GM19023 (cell line): ENCODE data around the gene RASSF1.

Source experiments
- ATAC-seq: cut with Tn5 transposase; IDR thresholded peaks from one replicate; pipeline ENCODE4 v1.9.1; 2021; ENCODE audit warnings: mild to moderate bottlenecking, moderate library complexity; ENCODE audit not compliant: unreplicated experiment

The RASSF1 gene

DNA sequence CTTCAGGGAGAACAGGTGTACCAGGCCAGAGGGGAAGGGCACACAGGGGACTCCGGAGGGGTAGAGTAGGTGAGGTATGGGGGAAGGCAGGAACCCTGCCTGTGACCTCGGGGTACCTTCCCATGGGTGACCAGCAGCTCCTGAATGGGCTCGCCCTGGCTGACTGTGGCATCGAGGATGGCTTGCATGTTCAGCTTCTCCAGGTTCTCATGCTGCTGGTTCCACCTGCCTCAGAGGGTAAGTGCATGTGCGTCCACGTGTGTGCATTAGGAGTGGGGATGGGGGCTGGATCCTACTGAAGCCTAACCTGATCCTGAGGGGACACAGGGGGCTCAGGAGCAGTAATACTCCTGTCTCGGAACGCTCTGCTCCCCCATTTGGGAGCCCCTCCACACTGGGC is 4.4 kb upstream of the RASSF1 start:
- no peak for ATAC-seq

DNA sequence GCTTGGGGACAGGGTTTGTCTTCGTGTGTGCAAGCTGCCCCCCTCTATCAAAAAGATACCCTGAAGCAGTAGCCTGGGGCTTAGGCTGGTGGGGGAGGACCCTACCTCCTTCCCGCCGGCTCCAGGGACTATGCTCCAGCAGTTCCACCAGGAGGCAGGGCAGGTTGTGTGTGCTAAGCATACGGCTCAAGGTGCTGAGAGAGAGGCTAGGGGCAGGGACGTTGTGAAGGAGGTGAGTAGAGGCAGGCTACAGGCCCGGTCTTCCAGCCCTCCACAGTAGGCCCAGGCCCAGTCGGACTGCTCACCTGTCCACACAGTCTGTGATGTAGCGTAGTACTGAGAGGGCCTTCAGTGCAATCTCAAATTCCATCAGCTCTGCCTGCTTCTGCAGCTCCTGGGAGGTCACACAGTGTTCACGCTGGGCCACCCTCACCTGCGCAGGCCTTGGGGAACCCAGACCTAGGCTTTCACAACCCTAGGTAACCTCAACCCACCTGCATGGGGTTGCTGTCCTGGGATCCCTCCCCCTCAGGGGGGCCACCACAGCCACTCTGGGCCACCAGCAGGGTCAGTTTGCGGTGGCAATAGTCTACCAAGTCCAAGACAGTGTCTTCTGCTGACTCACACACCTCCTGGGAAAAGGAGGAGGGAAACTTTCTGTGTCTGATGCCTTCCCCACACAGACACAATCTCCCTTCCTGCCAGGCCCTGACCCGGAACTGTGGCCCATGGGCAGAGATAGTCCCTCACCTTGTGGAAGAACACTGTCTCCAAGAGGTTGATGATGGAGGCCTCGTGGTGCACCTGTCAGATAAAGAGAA is 2.4 kb upstream of the RASSF1 start:
- no peak for ATAC-seq

DNA sequence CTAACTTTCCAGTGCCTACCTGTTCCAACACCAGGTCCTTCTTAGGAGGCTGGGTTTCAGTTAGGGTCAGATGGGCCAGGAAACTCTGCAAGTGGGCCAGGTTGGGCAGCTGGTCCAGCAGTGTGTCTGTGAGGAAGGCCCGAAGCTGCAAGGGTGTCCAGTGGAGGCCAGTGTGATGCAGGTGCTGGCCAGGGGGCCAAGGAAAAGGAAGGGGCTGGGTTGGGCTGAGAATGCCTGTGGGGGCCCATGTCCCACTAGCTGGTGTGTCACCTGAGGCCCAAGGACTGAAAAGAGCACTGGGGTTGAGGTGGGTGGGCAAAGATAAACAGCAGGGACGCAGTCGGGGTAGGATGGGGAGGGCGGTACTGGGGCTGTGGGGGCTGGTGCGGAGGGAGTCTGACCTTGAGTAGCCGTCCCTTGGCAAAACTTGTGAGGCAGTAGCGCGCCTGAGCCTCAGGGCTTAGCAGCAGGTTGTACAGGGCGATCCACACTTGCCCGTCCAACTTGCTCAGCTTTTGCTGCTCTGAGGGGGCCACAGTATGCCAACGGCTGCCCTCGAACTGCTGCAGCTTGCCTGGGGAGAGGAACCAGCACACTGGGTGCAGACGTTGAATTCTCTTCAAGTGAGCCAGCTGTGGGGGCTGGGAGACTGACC is 1.5 kb upstream of the RASSF1 start:
- ATAC-seq = no peak

DNA sequence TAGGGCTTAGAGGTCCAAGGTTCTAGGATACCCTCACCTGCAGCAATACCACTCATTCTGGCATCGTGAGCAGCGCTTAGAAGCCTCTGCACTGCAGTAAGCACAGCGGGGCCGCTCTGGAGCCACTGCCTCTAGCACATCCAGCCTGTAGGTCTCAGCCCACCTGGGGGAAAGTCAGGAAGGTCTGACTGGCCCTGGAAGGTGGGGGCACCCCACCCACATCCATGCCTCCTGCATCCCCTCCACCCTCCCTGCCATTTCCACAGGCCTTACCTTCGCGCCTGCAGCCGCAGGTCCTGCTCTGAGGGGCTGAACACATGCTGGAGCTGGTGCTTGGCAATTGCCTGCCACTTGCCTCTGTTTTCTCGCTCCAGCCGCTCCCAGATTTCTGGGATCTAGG is 901 bp upstream of the RASSF1 start:
- ATAC-seq = no peak

DNA sequence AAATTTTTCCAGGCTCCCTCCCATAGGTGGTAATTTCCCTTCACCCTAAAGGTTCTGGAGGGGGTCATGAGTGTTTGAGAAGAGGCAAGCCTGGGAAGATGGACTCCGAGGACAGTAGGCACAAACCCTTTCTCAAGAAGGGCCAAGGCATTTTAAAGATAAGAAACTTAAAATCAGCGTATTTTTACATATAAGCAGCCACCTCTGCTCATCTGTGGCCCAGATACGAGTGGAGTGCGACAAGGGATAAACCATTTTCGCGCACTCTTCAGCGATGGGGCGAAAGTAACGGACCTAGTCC is 539 bp downstream of the RASSF1 start:
- ATAC-seq = no peak

DNA sequence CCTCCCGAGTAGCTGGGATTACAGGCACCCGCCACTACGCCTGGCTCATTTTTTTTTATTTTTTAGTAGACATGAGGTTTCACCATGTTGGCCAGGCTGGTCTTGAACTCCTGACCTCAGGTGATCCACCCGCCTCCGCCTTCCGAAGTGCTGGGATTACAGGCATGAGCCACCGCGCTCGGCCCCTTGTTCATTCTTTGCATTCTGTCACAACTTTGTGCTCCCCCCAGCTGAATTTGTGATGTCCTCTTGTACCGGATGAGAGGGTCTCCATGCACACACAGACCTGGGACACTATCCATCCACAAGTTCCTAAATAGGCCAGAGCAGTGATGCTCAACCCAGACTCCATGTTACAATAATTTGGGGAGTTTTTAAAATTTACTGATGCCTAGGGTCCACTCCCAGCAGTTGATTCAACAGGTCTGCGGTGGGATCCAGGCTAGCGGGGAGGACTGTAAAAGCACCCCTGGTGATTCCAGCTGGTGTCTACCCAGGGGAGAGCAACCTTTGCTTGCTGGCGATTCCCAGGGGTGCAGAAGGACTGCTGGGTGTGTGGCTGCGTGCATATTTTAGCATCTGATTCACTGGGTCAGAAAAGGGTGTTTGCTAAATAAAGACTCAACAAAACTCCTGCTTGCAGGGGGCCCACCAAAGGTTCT is 1.0 kb downstream of the RASSF1 start:
- no peak for ATAC-seq

DNA sequence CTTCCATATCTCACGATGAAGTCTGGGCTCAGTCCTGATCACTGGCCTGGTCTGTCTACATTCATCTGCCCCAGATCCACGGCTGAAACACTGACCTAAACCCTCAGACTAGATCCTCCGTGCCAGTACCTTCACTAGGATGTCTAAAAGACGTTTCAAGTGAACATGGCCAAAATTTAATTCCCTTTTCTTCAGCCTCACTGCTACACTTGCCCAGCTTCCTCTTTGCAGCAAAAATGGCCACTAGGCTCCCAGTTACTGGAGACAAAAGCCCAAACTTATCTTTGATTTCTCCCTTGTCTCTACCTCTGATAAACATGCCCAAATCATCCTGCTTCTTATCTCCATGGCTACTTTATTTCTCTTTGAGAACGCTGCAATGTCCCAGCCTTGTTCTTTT is 1.7 kb downstream of the RASSF1 start:
- no peak for ATAC-seq

DNA sequence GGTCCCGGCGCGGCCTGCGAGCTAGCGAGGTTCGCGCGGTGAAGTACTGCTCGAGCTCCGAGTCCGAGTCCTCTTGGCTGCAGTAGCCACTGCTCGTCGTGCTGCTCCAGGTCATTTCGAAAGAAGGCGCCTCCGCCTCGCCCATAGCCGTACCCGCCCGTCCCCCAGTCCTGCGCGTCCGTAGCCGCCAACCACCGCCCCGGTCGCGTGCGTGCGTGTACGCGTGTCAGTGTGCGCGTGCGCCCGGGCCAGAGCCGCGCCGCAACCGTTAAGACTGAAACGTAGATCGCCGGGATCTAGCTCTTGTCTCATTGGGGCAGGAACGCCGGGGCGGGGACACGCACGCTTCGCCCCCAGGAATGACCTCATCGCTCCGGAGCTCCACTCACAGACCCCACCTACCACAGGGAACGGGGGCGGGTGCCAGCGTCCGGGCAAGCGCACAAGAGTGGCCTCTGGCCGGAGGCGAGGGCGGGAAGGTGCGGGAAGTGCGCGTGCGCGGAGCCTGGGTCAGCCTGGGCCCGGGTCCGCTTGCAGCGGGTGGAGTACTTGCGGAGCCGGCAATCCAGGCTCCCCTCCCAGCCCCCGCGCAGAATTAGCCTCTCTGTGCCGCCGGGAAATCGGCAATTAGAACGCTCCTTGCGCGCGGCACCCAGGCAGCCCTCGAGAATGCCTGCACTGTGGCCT is 3.3 kb downstream of the RASSF1 start:
- peak; percentile 74 for ATAC-seq

DNA sequence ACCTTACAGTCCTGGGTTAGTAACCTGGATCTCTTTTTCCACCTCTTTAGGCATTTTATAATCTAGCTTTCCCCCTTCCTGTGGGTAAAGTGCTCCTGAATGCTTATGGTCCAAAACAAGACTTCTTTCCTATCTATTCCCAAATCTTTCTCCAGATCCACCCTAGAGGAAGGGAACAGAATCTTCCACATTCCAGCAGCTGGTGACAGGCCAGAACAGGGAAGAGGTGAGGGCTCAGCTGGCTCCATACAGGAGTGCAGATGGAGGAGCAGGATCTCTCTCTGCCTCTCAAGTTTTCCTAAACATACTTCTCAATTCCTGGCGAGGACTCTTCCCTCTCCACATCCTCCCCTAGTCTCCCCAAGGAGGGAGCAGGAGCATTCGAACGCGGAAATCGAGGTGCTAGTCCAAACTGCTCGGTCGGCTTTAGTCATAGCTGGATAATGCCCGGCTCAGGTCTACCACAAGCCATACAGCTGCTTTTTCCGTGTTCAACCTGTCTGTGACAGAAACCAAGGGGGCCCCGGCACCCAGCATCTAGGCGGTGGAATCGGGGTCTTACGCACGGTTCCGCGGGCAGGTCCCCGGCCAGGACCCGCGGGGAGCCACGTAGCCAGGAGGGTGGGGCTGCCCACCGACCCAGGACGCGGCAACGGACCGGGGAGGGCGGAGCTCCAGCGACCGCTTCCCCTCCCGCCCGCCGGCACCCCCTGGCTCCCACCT is 4.0 kb downstream of the RASSF1 start:
- peak; percentile 31 for ATAC-seq

DNA sequence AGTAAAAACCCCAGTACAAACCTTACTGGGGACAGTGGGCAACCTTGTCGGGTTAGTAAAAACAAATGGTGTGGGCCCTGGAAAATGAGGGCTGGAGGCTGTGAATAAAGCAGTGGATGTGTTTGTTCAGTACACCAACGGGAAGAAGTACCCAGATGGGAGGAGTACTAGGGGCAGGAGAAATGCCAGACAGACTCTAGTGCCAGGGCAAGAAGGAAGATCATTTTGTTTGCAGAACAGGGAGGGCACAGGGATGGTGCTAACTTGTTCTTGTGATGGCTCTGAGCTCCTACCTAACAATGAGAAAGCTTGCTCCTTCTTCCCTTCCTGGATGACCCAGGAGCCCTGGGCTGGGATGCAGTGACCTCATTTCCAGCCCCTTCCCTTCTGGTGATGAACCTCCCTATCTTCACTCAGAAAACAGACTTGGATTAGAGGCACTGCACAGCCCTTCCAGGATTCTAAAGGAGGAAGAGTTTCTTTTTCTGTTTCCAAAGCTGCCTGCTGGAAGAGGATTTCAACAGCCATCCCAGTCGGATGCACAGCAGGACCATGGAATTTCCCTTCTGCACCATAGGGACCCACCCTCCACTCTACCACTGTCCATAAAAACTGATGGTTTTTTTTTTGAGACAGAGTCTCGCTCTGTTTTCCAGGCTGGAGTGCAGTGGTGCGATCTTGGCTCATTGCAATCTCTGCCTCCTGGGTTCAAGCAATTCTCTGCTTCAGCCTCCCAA is 6.1 kb downstream of the RASSF1 start:
- no peak for ATAC-seq

DNA sequence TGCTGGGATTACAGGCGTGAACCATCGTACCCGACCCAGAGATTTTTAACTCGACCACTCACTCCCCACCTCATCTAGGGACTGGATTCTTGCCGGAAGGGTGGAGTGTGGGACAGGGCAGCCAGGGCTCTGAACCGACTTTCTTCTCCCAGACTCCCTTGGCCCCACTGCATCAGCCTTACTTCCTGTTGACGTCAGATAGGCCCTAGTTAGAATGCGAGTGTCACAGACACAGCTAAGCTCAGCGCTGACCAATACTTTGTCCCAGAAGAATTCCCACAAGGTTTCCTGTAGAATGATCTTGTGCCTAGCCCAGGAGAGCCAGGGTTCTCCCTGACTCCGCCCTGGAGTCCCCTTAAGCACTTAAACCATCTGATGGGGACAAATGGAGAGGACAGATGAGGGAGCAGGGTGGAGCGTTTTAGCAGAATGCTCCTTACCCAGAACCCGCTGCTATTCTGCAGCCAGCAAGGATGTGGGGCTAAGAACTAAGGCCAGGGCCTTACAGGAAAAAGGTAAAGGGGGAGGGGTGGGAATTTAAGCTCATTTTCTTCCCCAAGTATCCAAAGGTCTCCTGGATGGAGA is 6.8 kb downstream of the RASSF1 start:
- ATAC-seq = no peak

DNA sequence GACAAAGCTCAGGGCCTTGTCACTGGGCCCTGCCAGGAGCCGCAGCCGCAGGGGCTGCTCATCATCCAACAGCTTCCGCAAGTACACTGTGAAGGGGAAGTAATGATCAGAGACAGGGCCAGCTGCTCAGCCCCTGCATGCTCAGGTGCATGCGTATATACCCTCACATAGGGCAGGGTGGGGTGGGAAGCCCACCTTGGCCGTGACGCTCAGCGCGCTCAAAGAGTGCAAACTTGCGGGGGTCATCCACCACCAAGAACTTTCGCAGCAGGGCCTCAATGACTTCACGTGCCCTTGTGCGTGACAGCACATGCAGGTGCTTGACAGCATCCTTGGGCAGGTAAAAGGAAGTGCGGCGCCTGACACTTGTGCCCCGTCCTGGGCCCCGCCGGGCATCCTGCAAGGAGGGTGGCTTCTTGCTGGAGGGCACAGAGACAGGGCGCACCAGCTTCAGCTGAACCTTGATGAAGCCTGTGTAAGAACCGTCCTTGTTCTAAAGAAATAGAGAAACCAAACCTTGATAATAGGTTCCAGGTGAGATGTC is 9.2 kb downstream of the RASSF1 start:
- ATAC-seq = no peak

DNA sequence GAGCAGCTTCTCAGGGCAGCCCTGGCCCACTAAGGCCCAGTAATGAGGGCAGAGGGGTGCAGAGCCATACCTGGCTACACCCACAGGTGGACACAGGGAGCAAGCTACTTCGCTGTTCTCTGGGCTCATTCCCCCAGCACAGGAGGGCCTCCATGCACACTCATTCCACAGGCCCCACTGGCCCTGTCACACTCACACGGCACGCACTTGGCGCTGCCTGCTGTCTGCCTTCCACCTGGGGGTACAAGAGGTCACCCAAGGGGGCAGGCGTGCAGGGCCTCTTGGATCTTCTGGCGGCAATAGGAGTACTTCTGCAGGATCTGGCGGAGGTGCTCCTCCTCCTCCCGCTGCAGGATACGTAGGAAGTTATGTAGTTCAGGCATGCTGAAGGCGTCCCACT is 10.3 kb downstream of the RASSF1 start:
- no peak for ATAC-seq

DNA sequence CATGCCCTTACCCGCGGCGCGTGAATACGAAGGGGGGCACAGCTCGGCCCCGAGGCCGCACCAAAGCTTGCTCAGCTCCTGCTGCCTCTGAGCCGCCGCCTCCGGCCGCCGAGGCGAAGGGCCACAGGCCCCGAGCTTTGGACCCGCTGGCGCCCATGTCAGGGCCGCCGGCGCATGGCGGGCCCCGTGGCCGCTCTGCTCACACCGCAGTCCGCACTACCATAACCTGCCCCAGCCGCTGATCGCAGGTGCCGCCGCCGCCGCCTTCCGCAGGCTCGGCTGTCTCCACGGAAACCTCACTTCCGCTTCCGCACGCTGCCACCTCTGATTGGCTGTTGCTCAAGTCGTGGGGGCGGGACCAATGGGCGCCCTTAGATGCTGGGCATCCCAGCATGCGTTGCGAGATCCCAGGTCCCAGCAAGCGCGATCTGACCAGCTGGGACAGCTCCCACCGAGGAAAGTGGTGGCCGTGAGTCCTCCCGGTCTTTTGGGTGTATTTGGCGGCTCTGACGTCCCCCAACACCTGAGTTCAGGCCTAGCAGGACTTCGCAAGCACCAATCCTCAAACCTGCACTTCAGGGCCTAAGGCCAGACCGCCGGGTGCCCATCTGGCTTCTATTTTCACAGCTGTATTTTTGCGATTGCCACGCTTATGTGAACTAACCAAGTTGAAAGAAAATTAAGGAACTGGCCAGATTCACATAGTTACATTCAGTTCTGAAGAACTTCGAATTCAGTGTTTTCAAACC is 12.5 kb downstream of the RASSF1 start, which contains the start of gene TUSC2:
TUSC2 (minus strand) TSS at position 281 of the 749 bp plus-strand sequence; CDS start at position 157, 124 bp downstream.
- ATAC-seq = peak; percentile 94

DNA sequence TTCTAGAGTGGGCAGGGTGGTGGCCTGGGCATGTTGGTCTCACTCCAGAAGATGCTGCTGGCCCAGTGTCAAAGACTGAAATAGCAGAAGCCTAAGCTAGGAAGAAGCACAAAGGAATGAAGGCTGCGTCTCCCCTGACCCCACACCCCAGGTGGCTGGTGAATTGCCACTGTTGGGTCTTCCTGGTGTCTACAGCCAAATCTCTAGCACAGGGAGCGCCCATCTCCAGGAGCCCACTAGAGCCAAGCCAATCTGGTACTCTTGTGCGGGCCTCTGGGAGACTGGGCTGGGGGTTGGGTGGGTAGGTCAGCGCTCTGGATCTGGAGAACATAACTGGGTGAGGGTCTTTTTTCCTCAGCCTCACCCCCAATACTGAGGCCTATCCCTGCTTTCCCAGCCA is 13.5 kb downstream of the RASSF1 start:
- ATAC-seq = no peak

DNA sequence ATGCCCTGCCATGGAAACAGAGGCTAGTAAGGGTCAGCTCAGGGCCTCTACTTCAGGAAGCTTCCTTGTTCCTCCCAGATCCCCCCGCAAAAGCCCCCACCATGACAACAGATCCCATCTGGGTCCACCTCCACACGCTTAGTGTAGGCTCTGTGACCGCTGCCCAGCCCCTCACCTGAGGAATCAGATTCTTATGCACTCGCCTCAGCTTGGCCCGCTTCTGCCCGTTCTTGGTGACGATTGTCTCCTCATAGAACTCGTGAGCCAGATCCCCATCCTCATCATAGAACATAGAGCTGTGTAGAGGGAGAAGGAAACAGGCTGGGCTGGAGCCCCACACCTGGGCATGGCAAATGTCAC is 14.5 kb downstream of the RASSF1 start:
- ATAC-seq = no peak

DNA sequence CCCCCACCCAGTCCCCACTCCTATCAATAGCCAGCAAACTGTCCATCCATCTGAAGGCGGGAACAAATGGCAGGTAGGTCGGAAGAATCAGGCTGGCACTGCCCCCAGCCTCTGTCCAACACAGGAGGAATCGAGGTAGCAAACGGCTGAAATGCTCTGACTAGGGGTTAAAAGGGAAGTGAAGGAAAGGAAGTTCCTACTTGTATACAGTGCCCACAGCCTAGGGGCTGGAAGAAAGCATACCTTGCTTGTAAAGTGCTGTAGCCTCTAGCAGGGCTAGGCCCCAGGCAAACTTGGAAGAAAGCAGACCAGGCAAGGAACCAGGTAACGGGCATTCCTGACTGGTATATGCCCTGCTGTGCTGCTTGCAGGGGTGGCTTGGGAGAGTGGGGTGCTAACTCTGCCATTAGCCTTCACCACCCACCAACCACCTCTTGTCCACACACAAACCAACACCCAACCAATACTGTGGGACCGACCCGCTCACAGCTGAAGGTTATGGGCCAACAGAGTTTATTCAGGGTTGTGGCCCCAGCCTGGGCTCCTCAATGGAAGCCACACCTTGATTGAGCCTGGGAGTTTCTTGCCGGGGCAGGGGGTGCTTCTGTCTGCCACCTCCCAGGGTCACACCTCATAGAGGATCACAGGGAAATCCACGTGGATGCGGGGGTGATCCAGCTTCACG is 15.0 kb downstream of the RASSF1 start:
- ATAC-seq = no peak

DNA sequence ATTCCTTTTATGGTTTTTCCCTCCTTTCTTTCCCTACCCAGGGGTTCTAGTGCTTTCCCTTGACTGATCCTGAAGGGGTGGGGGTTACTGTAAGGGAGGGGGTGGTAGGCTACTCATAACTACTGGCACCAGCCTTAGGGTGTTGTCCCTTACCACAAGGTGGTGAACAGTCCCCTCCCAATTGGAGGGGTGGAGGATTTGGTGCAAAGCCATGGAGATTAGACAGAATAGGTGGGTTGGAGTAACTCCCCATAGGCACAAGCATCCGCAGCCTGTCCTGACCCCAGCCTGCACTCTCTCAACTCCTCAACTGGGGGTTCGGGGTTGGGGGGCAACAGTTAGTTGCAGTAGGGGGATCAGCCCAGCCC is 15.5 kb downstream of the RASSF1 start:
- no peak for ATAC-seq
